NCI-H2227 treated with DMSO at 0.1 percent for 48 hours (cell line): ENCODE results near the gene ZNF892.
"Not testable (repeated sequence)": the region's sequence is repeated elsewhere in the genome, so short reads cannot be mapped to it uniquely, and the experiment has no call there.

ENCODE experiments used
- DNase-seq: peaks from one replicate; lab custom pipeline; 2025; lab: John Stamatoyannopoulos, UW

ZNF892 gene

DNA sequence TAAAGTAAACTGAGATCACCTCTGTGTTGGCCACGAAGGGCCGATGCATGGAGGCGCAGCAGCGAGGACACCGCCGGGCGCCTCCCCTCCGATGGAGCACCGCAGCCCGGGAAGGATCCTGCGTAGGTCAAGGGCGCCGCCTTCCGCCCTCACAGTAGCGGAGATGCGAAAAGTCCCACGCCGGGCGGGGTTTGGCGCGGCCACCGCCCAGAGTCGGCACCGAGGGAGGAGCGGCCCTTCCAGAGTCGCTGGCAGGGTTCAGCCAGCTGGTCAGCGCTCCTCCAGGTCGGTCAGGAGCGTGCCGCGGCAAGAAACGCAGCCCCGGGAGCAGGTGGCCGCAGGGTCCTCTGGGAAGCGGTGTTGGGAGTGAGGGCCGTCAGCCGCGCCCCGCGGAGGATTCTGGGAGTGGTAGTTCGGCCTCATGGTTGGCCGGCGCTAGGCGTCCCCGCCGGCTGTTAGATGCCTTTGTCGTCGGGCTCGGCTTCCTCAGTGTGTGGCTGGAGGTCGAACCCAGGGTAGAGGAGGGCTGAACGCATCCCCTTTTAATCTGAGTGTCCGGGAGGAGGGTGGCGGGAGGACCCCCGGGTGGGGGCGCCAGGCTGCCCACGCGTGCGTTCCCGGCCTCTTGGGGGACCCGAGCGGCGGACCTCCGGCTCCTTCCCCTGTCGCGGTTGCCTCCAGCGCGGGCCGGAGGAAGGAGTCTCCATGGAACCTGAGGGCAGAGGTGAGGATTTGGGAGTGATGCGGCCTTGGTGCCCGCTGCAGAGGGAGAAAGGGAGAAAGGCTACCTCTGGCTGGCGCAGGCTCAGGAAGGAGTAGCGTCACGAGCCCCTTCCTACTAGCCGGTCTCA lies at the start of gene ZNF892:
Gene ZNF892 (plus strand): TSS at position 411 of the 851 bp plus-strand sequence. CDS start 295 bp downstream, at position 706.
- peak; percentile 85 for DNase-seq

DNA sequence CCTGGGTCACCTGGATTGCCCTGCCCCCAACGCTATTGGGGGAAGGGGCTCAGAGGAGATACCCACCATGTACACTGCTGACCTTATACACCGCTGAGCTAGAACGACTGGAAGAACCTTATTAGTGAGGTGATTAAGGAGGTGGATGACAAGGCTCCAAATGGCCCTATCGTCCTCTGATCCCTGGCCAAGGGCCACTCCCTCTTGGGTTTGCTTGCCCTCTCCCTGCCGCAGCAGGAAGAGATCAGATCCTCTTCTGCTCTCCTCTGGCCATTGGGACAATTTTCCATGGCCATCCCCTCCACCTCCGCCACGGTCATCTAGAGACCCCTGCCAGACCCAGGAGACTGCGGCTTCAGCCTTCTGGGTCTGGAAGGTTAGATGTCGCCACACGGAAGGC lies 48.9 kb upstream of the ZNF892 start:
- DNase-seq = no peak

DNA sequence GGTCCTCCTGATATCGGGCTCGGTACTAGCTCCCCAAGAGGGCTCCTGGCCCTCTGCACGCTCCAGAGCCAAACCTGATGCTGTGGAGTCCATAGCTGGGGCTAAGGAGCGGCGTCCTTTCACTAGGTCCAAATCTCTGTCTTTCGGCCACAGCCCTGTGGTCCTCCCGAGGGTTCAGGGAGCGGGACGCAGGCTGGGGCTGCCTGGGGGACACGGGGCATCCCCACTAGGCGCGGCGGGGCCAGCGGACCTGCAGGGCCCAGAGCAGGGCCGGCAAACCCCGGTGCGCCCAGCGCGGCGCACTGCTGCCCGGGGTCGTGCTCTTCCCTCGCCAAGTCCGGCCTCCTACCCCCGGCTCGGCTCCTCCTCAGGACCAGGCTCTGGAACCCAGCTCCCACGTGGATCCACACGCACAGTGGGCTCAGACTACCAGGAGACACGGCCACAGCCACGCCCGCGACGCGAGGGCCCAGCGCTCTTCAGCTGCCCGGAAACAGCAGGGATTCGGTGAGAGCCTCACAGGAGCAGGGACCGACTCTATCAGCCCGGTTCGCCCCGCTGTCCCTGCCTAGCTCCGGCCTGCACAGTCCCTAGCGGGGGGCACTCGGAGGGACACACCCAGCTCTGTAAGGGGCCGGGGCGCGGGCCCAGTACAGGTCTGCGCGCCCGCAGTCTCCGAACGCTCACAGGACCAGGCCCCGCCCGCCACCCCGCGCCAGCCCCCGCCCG lies 48.3 kb upstream of the ZNF892 start:
- DNase-seq = peak; percentile 3

DNA sequence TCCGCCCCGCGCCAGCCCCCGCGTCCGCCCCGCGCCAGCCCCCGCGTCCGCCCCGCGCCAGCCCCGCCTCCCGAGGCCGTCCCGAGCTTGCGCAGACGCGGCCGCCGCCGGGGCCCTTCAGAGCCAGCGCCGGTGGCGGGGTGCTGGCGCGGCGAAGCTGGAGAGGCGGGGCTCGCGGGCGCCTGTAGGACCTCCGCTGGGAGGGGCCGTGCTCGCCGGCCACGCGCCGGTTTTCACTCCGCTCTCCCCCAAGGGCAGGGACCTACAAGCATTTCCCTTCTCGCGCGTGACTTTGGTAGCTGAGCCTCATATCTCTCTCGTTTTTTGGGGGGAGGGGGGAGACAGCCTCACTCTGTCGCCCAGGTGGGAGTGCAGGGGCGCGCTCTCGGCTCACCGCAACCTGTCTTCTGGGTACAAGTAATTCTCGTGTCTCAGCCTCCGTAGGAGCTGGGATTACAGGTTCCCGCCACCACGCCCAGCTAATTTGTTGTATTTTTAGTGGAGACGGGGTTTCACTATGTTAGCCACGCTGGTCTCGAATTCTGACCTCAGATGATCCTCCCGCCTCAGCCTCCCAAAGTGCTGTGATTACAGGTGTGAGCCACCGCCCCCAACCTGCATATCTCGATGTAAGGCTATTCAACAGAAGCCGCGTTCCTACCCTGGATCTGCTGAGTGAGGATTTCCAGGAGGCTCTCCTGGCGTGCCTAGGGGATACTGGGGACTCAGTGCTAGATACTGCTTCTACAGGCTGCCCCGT lies 47.5 kb upstream of the ZNF892 start, which contains the start of gene ZNF514:
Gene ZNF514 (minus strand): TSS at position 159 of the 760 bp plus-strand sequence. CDS start 6,595 bp downstream, outside the sequence.
- DNase-seq = peak; percentile 32

DNA sequence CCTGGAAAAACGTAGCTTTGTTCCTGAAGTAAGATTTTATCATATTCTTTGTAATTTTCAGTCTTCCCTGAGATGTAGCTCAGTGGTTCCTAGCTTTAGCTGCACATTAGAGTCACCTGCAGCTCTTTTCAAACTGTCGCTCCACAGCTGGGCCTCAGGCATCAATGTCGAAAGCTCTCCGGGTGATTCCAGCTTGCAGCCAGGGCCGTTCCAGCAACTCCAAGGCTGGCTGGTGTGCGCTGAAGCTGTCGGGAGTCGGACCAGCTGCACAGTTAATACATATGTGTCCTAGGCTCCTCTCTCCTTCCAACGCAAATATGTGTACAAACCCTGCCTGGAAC lies 42.3 kb upstream of the ZNF892 start:
- no peak for DNase-seq

DNA sequence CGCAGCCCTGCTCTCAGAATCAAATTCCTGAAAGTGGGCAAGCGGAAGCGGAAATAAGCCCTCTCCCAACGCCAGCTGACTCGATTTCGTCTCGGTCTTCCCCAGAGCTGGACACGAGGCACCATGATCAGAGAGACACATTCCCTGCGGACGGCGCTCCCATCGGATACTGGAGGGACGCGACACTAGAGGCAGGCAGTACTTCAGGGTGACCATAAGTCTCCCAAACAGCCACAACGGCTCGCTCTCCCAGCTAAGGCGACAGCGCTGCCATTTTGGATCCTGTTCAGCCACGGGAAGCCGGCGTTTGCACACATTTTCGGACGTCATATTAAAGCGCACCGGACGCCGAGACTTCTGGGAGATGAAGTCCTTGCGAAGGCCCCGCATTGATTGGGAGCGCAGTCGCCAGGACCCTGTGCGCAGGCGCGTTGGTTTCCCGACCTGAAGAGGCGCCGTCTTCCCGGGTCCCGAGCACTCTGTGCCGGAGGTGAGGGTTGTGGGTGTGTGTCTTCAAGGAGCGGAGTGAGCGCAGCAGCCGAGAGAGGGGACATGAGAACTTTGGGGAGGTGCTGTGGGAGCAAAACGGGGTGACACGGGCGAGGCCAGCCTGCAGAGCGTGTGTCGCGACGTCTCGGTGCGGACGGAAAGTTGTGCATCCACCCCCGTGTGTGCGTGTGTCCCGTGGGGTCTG lies 41.8 kb upstream of the ZNF892 start, which contains the start of gene ZNF2:
Gene ZNF2 (plus strand): TSS at position 439 of the 694 bp plus-strand sequence. CDS start 10,418 bp downstream, outside the sequence.
- DNase-seq = peak; percentile 98

DNA sequence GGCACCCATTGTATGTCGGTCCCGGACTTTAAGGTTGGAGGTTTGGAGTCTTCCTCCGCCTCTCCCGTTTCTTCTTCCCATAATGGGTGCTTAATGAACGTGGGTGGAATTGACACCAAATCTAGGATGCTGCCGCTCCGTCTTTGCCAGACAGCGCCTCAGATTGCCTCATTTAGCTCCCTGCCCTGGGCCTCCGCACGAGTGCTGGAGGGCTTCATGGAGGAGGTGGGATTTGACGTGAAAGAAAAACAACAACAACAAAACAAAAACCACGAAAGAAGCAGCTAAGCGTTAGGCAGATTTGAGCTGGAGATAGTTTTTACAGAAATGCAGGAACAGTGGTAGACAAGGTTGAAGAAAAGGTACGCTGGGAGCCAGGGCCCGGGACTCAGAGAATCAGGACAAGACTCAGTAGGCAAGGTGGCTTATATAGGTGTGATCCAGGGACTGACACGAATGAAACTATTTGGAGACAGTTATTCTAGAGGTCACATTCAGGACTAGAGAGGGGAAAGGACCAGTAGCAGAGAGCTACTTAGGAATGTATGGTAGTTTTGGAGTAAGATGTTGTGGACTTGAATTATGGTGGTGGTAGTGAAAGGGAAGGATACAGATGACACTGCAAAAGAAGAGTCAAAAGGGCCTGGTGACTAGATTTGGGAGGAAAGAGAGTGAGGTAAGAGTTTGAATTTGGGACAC lies 41.1 kb upstream of the ZNF892 start:
- DNase-seq = no peak

DNA sequence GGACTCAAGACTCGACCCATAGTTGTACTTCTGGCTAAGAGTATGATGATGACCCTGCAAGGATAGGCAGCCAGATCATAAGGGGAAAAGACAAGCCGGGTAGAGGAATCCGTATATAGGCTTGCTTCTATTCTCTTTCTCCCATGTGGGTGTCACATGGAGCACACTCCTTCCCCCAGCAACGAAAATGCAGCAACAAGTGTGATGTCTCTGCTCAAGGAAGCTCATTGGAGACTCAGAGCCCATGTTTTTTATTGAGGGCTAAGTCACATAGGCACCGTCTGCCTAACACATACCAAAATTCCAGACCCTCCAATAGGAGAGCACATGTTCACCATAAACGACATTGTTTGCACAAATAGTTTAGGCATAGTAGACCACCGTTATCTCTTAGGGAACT lies 35.4 kb upstream of the ZNF892 start:
- no peak for DNase-seq

DNA sequence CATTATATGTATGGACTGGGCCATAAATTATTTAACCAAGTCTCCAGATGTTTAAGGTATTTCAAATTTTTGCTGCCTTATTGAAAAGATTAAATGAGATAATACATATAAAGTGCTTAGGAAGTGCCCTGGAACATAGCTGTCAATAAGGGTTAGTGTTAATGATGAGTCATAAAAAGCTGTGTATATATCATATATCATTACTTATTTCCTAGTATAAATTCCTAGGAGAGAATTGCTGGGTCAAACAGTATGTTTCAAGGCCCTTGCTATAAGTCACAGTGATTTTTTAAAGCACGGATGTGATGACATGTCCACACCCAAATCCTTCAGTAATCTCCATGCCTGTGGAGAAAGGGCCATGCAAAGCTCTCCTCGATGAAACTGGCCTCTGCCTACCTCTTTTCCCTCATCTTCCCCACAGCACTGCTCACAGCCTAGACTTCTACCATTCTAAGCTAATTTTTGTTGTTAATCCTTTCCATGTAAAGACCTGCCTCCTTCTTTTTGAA lies 33.2 kb upstream of the ZNF892 start:
- no peak for DNase-seq

DNA sequence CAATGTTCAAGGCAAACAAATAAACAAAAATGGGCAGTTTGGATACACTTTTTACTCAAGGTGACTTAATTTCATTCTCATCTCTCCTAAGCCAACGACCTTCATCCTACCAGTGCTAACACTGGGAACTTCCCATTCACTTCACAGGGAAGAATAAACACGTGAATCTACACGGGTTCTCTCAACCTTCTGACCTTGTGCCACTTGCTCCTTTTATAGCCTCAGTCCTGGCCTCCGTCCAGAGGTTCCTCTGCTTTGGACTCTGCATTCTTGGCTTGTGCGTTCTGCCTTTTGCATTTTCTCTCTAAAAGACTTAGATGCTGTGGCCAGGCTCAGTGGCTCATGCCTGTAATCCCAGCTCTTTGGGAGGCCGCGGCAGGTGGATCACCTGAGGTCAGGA lies 27.9 kb upstream of the ZNF892 start:
- no peak for DNase-seq

DNA sequence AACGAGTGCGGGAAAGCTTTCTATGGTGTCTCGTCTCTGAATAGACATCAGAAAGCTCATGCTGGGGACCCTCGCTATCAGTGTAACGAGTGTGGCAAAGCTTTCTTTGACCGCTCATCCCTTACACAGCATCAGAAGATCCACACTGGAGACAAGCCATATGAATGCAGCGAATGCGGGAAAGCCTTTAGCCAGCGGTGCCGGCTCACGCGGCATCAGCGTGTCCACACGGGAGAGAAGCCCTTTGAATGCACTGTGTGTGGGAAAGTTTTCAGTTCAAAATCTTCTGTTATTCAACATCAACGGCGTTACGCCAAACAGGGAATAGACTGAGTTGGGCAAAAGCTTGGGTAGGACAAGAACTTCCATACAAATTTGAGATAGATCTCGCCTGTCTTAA lies 25.5 kb upstream of the ZNF892 start:
- DNase-seq = no peak

DNA sequence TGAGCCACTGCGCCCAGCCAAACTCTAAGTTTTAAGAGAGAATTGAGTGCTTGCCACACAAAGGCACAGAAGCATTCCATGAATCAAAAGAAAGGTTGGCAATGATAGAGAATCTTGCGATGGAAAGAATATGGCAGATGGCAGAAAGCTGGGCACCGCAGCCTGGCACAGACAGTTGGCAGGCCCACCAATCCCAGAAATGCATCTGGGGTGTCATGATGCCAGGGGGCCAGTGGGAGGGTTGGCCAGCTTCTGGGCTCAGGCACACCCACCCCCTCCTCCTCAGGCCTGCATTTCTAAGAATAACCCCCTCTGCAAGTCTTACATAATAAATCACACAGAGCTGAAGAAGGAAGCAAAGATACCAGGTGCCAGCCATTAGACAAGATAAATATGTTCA lies 22.1 kb upstream of the ZNF892 start:
- no peak for DNase-seq

DNA sequence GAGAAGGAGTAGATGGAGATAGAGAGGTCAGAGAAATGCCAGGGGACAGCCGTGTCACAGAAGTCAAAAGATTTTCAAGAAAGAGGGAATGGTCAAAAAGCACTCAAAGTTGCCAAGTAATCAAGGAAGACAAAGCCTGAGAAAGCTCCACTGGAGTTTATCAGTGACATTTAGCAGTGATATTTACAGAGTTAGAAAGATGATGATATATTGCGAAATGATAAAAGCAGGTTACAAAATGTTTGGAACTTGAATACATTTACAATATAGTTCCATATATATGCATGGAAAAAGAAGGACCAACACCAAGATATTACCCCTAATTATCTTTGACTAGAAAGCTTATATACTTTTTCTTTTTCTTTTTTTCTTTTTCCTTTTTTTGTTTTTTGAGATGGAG lies 21.3 kb upstream of the ZNF892 start:
- DNase-seq = no peak

DNA sequence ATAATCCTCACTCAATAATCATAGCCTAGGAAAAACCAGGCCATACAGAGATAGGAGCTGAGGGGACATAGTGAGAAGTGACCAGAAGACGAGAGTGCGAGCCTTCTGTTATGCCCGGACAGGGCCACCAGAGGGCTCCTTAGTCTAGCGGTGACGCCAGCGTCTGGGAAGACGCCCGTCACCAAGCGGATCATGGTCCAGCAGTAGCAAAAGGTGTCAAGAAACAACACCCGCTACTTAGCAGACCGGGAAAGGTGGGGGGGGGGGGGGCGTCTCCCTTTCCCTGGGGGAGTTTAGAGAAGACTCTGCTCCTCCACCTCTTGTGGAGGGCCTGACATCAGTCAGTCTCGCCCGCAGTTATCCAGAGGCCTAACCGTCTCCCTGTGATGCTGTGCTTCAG lies 14.4 kb upstream of the ZNF892 start:
- not testable (repeated sequence) for DNase-seq

DNA sequence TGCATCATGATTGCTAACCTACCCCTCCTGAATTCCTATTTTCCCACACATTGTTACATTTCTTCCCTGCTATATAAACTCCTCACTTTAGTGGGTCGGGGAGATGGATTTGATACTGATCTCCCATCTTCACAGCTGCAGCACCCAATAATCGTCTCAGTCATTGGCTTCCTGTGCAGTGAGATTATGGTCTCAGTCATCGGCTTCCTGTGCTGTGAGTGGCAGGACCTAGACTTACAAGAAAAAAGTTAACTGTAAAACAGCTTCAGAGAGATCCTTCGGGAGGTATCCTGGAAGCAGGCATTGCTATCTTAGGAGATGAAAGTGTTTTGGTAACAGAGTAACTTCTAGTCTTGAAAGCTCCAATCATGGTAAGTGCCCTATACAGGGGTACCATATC lies 3.4 kb upstream of the ZNF892 start:
- no peak for DNase-seq

DNA sequence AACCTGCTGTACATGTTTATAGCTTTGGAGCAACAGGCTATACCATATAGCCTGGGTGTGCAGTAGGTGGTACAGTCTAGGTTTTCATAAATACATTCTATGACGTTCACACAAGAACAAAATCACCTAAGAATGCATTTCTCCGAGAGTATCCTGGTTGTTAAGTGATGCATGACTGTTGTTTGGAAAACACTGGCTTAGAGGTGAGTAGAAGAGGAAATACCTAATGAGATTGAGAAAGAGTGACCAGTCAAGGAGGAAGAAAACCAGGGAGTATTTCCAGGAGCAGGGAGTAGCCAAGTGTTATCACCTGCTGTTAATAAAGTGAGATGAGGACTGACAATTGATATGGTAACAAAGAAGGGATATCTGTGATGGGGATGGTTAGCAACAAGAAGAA lies 2.9 kb upstream of the ZNF892 start:
- DNase-seq = no peak

DNA sequence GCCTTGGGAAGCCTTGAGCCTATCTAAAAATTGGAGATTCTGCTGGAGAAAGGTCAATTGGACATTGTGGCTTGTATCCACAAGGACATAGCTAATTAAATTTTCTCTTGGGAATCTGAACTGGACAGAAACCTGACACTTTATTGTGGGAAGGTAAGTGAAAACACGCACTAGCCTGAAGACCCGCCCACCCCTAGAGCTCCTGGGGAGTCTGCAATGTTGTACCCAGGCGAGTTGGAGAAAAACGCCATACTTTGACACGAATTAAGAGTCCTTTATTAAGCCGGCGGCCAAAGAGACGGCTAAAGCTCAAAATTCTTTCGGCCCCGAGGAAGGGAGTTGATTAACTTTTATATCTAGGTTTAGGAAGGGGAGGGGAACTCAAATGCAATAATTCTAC lies 1.2 kb upstream of the ZNF892 start:
- no peak for DNase-seq

DNA sequence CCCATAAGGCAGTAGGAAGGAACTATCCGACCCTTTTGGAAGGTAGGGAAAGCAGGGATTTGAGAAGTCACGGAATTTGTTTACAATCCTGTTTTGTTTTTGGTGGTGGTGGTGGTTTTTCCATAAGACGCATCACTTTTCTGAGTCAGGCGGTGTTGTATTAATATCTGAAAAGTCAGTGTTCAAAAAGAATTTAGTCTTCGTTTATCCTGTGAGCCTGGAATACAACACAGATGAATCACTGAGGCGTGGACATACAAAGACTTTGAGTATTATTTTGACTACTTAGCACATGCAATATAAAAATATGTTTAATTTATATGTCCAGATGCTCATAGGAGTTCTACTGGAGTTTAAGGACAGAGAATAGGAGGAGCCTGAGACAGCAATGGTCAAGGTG lies 785 bp downstream of the ZNF892 start:
- DNase-seq = no peak

DNA sequence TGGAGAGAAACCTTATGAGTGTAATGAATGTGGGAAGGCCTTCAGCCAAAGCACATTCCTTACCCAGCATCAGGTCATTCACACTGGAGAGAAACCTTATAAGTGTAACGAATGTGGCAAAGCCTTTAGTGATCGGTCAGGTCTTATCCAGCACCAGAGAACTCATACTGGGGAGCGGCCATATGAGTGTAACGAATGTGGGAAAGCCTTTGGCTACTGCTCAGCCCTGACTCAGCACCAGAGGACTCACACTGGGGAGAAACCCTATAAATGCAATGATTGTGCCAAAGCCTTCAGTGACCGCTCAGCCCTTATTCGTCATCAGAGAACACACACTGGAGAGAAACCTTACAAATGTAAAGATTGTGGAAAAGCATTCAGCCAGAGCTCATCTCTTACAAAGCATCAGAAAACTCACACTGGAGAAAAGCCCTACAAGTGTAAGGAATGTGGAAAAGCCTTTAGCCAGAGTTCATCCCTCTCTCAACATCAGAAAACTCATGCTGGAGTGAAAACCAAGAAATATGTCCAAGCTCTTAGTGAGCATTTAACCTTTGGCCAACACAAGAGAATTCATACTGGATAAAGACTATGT lies 7.8 kb downstream of the ZNF892 start:
- no peak for DNase-seq

DNA sequence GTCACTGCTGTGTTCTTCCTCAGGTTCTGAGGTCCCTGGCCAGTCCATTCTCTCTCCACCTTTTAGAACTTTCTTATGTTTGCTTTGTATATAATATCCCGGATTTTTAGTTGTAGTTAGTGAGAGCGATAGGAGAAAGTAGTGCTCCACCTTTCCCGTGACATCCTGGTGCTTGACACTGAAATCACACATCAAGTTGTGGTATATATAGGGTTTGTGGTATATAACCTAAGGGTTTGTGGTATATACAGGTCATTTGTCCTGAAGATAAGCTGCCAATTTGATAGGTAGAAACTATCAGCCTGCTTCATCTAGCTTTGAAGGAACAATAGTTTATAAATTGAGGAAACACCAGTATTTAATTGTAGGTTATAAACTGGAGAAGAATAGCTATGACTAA lies 13.1 kb downstream of the ZNF892 start:
- no peak for DNase-seq

DNA sequence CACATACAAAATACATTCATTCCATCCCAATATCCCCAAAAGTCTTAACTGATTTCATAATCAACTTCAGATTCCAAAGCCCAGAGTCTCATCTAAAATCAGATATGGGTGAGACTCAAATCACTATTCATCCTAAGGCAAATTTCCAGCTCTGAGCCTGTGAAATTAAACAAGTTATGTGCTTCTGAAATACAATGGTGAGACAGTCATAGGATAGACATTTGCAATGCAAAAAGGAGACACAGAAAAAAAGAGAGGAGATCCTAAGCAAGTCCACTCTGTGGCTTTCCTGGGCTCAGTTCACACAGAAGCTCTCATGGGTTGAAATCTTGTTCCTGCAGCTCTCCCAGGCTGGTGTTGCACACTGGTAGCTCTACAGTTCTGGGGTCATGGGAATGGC lies 18.3 kb downstream of the ZNF892 start:
- DNase-seq = no peak
